CD8-positive, alpha-beta memory T cell (primary cell): Measurements from ENCODE around the gene DNAI2. TPM values are rescaled to one million over a fixed set of nuclear protein-coding genes. Genes with fewer than 3 reads are reported as not detected.

Experiments used
- CTCF ChIA-PET: fragments of 350-600 bp; sonication (Branson Sonifier 250); formaldehyde crosslinking; loops from one replicate; lab custom pipeline; 2021; ENCODE audit warnings: antibody characterized with exemption; lab: Charles Lee
- POLR2A ChIA-PET: fragments of 350-600 bp; sonication (Branson Sonifier 250); formaldehyde crosslinking; loops from one replicate; lab custom pipeline; 2021; ENCODE audit warnings: antibody characterized with exemption; lab: Charles Lee
- DNase-seq, 5 donors: peaks; one replicate each; pipeline versions ENCODE4 v3.0.0 to v3.0.0-alpha.2; 2020 to 2022; ENCODE audit warnings: mixed read lengths in 1 of 5
- H3K27ac ChIP-seq: one replicate; pipeline ENCODE4 v1.7.0; 2013; ENCODE audit warnings: low read depth, mild to moderate bottlenecking, low read length, moderate library complexity
- H3K27me3 ChIP-seq: 2 replicates; pipeline ENCODE4 v1.7.0; 2013; ENCODE audit warnings: low read length, mild to moderate bottlenecking; ENCODE audit not compliant: insufficient read depth, poor library complexity, severe bottlenecking
- H3K36me3 ChIP-seq: 2 replicates; pipeline ENCODE4 v1.7.0; 2013; ENCODE audit warnings: mild to moderate bottlenecking, low read length, moderate library complexity; ENCODE audit not compliant: insufficient read depth
- H3K4me1 ChIP-seq: 2 replicates; pipeline ENCODE4 v1.7.0; 2013; ENCODE audit warnings: mild to moderate bottlenecking, low read length, moderate library complexity; ENCODE audit not compliant: insufficient read depth
- H3K4me3 ChIP-seq: 2 replicates; pipeline ENCODE4 v1.7.0; 2013; ENCODE audit warnings: mild to moderate bottlenecking, low read length
- H3K9me3 ChIP-seq: 2 replicates; pipeline ENCODE4 v1.7.0; 2013; ENCODE audit warnings: mild to moderate bottlenecking, low read length
- H3K27ac Mint-ChIP-seq, 8 donors: one replicate each; pipeline ENCODE4 v1.8.0; 2020 to 2021; ENCODE audit warnings: mixed read lengths in 8 of 8, mild to moderate bottlenecking in 6 of 8, inconsistent platforms in 3 of 8, moderate library complexity in 3 of 8
- H3K27me3 Mint-ChIP-seq, 2 donors: one replicate each; pipeline ENCODE4 v1.8.0; 2020 to 2021; ENCODE audit warnings: mixed read lengths in 2 of 2, mild to moderate bottlenecking in 1 of 2, moderate library complexity in 1 of 2
- H3K36me3 Mint-ChIP-seq, 3 donors: one replicate each; pipeline ENCODE4 v1.8.0; 2020 to 2021; ENCODE audit warnings: mixed read lengths in 3 of 3, inconsistent platforms in 1 of 3, mild to moderate bottlenecking in 1 of 3
- H3K4me1 Mint-ChIP-seq, 3 donors: one replicate each; pipeline ENCODE4 v1.8.0; 2020 to 2021; ENCODE audit warnings: mixed read lengths in 3 of 3, inconsistent platforms in 1 of 3, mild to moderate bottlenecking in 1 of 3
- H3K4me3 Mint-ChIP-seq, 7 donors: one replicate each; pipeline ENCODE4 v1.8.0; 2020 to 2021; ENCODE audit warnings: mixed read lengths in 7 of 7, mild to moderate bottlenecking in 6 of 7, moderate library complexity in 4 of 7, inconsistent platforms in 2 of 7
- H3K9me3 Mint-ChIP-seq, 5 donors: one replicate each; pipeline ENCODE4 v1.8.0; 2020 to 2022; ENCODE audit warnings: mixed read lengths in 5 of 5, mild to moderate bottlenecking in 3 of 5, moderate library complexity in 2 of 5, inconsistent platforms in 1 of 5
- polyA plus RNA-seq: library from polyadenylated mRNA; unstranded; fragments of 300-500 nt; fragmentation: Illumina TruSeq; gene quantifications from one replicate; pipeline ENCODE4 v1.2.3, GENCODE V29; 2021
- total RNA-seq, 2 experiments: library from RNA; stranded (reverse); gene quantifications; one replicate each; pipeline ENCODE4 v1.2.3, GENCODE V29; 2021

The DNAI2 gene
- total and polyA plus RNA-seq, 3 experiments from 2014 or later = 0.35 to 0.60 (median 0.37) TPM

DNA sequence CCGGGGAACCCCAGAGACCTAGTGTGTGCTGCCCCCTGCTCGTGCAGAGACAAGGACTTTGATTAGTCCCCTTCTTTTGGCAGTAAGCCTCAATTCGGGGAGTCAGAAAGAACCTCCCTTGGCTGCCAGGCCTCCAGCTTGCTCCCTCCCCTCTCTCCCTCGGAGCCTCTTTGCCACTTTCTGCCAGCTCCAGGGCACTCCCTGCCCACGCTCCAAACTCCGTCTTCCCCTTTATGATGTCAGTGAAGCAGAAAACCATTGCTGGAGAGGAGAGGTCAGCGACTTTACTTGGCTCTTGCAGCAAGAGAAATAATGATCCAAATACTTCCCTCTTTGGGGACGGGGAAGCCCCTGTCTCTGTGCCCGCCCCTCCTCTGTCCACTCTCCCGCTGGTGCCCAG, 32.6 kb upstream of the DNAI2 start:
- H3K4me3 Mint-ChIP-seq = no peak overlapping the region
- H3K27ac ChIP-seq = no peak overlapping the region
- H3K27me3 ChIP-seq = no peaks in the 10 kb centered on the region
- H3K9me3 Mint-ChIP-seq = no peaks in the 10 kb centered on the region
- H3K36me3 Mint-ChIP-seq = peaks cover 0 to 48% (median 6%) of the 10 kb centered on the region in 3 donors
- no peaks in the 10 kb centered on the region for H3K36me3 ChIP-seq
- H3K4me1 Mint-ChIP-seq = peaks cover 0 to 1% (median 0%) of the 10 kb centered on the region in 3 donors
- H3K27me3 Mint-ChIP-seq = no peaks in the 10 kb centered on the region
- CTCF ChIA-PET = no interaction called here
- POLR2A ChIA-PET = no interaction called here
- H3K27ac Mint-ChIP-seq = peak overlapping the region in 1 of 8 donors; percentile 77
- DNase-seq = no peak
- no peak overlapping the region for H3K4me3 ChIP-seq
- no peaks in the 10 kb centered on the region for H3K9me3 ChIP-seq
- H3K4me1 ChIP-seq = no peaks in the 10 kb centered on the region

DNA sequence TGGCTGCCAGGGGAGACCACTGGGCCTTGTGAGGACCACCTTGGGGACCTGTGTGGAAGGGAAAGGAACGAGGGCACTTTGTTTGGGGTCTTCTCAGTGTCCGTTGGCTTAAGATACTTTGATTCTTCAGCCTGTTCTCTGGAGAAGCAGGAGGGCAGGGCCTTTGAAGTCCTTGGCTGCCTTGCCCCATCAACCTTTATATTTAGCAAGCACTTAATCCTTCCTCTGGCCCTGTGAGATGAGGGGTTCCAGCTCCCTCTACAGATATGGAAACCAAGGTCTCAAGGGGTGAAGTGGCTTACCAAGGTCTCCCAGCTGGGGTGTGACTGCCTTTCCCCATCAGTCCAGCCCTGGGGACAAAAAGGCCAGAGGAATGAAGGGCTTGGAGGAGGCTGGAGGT, 32.2 kb upstream of the DNAI2 start:
- CTCF ChIA-PET = interaction anchor here (1.0 to 1.6 kb wide), 2 partner anchors 39 to 126 kb away, joined by 3 read pairs; no protein-coding TSS in a partner anchor
- Mint-ChIP-seq H3K27ac (no peak overlapping the region), H3K9me3 (no peaks in the 10 kb centered on the region), H3K36me3 (peaks cover 0 to 49% (median 7%) of the 10 kb centered on the region in 3 donors), H3K4me1 (peaks cover 0 to 3% (median 0%) of the 10 kb centered on the region in 3 donors), H3K27me3 (no peaks in the 10 kb centered on the region), H3K4me3 (no peak overlapping the region)
- no peaks in the 10 kb centered on the region for H3K36me3 ChIP-seq
- H3K9me3 ChIP-seq = no peaks in the 10 kb centered on the region
- DNase-seq = no peak
- no peaks in the 10 kb centered on the region for H3K27me3 ChIP-seq
- no peaks in the 10 kb centered on the region for H3K4me1 ChIP-seq
- no peak overlapping the region for H3K27ac ChIP-seq
- POLR2A ChIA-PET = no interaction called here
- no peak overlapping the region for H3K4me3 ChIP-seq

DNA sequence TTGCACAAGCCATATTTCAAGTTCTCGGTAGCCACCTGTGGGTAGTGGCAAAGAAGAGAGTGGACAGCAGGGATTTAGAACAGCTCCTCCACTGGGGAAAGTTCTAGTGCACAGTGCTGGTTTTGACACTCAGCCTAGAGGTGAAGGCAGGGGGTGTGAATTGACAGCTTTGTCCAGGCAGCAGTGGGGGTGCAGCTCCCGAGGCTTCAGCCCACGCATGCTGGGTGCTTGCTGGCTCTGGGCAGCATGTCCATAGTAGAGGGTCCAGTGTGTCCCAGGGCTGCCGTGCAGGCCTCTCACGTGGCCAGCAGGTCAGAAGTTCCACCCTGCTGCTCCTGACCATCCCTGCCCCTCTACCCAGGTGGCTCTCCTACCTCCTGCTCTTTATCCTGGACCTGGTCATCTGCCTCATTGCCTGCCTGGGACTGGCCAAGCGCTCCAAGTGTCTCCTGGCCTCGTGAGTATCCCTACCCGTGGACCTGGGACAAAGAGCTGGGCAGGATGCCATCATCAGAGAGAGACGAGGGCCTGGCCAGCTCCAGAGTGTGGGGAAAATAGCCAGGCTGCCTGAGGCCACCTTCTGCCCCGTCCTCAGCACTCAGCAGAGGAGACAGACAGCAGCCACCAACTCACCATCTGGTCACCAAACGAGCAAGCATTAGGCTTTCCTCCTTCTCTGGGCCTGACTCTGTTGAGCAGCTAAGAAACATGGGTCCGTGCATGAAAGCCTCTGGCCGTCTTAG, 30.9 kb upstream of the DNAI2 start:
- H3K4me3 Mint-ChIP-seq = no peak overlapping the region
- H3K4me1 Mint-ChIP-seq = peaks cover 0 to 3% (median 0%) of the 10 kb centered on the region in 3 donors
- no peak for DNase-seq
- H3K27me3 Mint-ChIP-seq = no peaks in the 10 kb centered on the region
- Histone ChIP-seq H3K36me3 (no peaks in the 10 kb centered on the region), H3K4me3 (no peak overlapping the region), H3K9me3 (no peaks in the 10 kb centered on the region), H3K4me1 (no peaks in the 10 kb centered on the region), H3K27ac (no peak overlapping the region), H3K27me3 (no peaks in the 10 kb centered on the region)
- H3K27ac Mint-ChIP-seq = no peak overlapping the region
- H3K36me3 Mint-ChIP-seq = peaks cover 0 to 39% (median 7%) of the 10 kb centered on the region in 3 donors
- CTCF ChIA-PET = interaction anchor here (1.0 to 1.6 kb wide), 2 partner anchors 40 to 125 kb away, joined by 3 read pairs; no protein-coding TSS in a partner anchor
- no peaks in the 10 kb centered on the region for H3K9me3 Mint-ChIP-seq
- POLR2A ChIA-PET = no interaction called here

DNA sequence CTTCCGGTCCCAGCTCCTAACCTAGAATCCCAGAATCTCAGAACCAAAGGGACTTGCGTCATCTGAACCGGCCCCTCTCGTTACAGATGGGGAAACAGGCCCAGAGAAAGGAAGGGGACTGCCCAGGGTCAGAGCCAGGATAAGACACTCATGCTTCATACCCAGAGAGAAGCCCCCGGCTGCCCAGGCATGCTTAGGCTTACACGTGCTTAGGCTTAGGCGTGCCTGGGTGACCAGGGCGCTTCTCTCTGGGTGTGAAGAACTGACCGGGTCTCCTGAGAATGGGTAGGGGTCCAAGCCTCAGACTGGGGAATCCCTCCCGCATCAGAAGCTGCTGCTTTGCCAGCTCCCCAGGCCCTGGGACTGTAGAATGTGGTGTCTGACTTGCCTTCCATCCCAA, 29.9 kb upstream of the DNAI2 start:
- no peaks in the 10 kb centered on the region for H3K4me1 ChIP-seq
- Mint-ChIP-seq H3K36me3 (peaks cover 0 to 34% (median 9%) of the 10 kb centered on the region in 3 donors), H3K27me3 (no peaks in the 10 kb centered on the region), H3K4me1 (peaks cover 0 to 13% (median 4%) of the 10 kb centered on the region in 3 donors), H3K4me3 (no peak overlapping the region), H3K27ac (peak overlapping the region in 1 of 8 donors; percentile 47), H3K9me3 (no peaks in the 10 kb centered on the region)
- no peaks in the 10 kb centered on the region for H3K36me3 ChIP-seq
- no peak overlapping the region for H3K4me3 ChIP-seq
- H3K27ac ChIP-seq = no peak overlapping the region
- DNase-seq = no peak
- POLR2A ChIA-PET = no interaction called here
- H3K9me3 ChIP-seq = no peaks in the 10 kb centered on the region
- CTCF ChIA-PET = no interaction called here
- no peaks in the 10 kb centered on the region for H3K27me3 ChIP-seq

DNA sequence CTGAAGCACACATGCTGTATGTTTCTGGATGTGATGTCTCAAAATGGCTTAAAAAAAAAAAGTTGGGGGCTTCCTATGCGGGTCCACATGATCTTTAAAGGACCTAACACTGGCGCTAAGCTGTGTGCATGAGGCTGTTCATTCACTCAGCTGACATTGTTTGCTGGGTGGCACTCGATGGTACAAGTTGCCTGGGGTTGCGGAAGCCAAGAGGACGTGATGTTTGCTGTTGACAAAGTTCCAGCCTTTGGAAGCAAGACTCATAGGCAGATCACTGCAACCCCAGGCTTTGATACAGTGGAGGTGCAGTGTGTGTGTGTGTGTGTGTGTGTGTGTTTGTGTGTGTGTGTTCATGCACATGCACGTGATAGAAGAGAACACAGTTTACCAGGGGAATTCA, 29.5 kb upstream of the DNAI2 start:
- H3K4me1 Mint-ChIP-seq = peaks cover 3 to 17% (median 4%) of the 10 kb centered on the region in 3 donors
- DNase-seq = no peak
- no peaks in the 10 kb centered on the region for H3K36me3 ChIP-seq
- POLR2A ChIA-PET = no interaction called here
- CTCF ChIA-PET = no interaction called here
- H3K27ac Mint-ChIP-seq = no peak overlapping the region
- H3K27me3 Mint-ChIP-seq = no peaks in the 10 kb centered on the region
- H3K36me3 Mint-ChIP-seq = peaks cover 0 to 32% (median 7%) of the 10 kb centered on the region in 3 donors
- no peaks in the 10 kb centered on the region for H3K4me1 ChIP-seq
- no peak overlapping the region for H3K4me3 Mint-ChIP-seq
- no peak overlapping the region for H3K27ac ChIP-seq
- no peak overlapping the region for H3K4me3 ChIP-seq
- no peaks in the 10 kb centered on the region for H3K9me3 ChIP-seq
- no peaks in the 10 kb centered on the region for H3K27me3 ChIP-seq
- H3K9me3 Mint-ChIP-seq = no peaks in the 10 kb centered on the region

DNA sequence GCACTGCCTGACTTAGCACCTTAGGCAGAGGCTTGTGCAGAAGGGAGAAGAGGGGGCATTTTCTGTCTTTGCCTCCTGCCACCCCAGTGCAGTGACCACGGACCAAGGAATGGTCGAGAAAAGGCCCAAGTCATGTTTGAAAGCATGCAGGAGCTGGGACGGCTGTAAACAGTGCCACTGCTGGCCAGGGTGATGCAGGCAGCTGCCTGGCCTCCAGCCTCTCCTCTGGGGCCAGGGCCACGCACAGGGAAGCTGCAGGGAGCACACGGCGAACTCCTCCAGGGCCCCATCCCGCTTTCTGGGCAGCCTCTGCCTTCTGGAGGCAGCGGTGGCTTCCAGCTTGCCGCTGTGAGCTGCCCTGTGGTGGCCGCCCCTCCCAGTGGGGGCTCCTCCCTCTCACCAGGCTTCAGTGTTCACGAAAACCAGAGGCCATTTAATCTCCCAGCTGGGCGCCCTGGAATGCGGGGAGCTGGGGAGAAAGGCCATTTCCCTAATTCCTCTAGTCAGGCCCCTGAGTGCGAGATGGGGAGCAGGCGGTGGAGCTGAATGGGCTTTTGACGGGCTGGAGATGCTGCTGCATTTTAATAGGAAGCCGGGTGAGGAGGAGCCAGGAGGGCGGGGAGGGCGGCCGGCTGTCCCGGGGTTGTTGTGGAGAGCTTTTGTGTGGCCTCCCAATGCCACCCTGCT, 28.7 kb upstream of the DNAI2 start:
- CTCF ChIA-PET = interaction anchor here (1.2 kb wide), 1 partner anchor 13 kb away, joined by 3 read pairs; no protein-coding TSS in a partner anchor
- no peaks in the 10 kb centered on the region for H3K27me3 Mint-ChIP-seq
- POLR2A ChIA-PET = no interaction called here

DNA sequence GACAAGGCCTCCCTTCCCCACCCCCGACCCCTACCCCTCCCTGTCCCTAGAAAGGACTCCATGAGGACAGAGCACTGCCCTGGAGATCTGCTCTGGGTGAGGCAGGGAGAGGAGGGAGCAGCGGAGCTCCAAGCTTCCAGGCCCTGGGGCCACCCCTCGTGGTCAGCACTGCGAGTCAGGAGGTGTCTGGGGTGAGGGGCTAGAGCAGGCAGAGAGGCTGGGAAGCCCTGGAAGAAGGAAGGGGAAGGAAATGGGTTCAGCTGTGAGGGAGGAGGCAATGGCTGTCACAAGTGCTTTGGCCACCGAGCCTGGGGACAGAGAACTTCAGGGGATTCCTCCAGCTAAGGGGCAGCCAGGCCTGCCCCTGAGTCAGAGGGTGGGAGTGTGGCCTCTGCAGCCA, 28.2 kb upstream of the DNAI2 start:
- no peak for DNase-seq
- ChIA-PET CTCF (interaction anchor here (1.2 kb wide), 1 partner anchor 13 kb away, joined by 3 read pairs; no protein-coding TSS in a partner anchor), POLR2A (no interaction called here)
- H3K27ac ChIP-seq = no peak overlapping the region
- H3K4me1 ChIP-seq = no peaks in the 10 kb centered on the region
- H3K4me3 ChIP-seq = no peak overlapping the region
- no peaks in the 10 kb centered on the region for H3K27me3 Mint-ChIP-seq
- no peaks in the 10 kb centered on the region for H3K36me3 ChIP-seq
- H3K27me3 ChIP-seq = no peaks in the 10 kb centered on the region
- peaks cover 3 to 18% (median 4%) of the 10 kb centered on the region in 3 donors for H3K4me1 Mint-ChIP-seq
- H3K36me3 Mint-ChIP-seq = peaks cover 0 to 27% (median 4%) of the 10 kb centered on the region in 3 donors
- H3K4me3 Mint-ChIP-seq = no peak overlapping the region
- H3K27ac Mint-ChIP-seq = peak overlapping the region in 2 of 8 donors; percentile 22 to 66
- H3K9me3 ChIP-seq = no peaks in the 10 kb centered on the region
- H3K9me3 Mint-ChIP-seq = no peaks in the 10 kb centered on the region

More for the DNA sequence above, 28.7 kb upstream of the DNAI2 start:
- DNase-seq = no peak
- Mint-ChIP-seq H3K9me3 (no peaks in the 10 kb centered on the region), H3K36me3 (peaks cover 0 to 28% (median 3%) of the 10 kb centered on the region in 3 donors), H3K27ac (peak overlapping the region in 2 of 8 donors; percentile 22 to 72), H3K4me3 (no peak overlapping the region), H3K4me1 (peaks cover 3 to 18% (median 4%) of the 10 kb centered on the region in 3 donors)
- Histone ChIP-seq H3K4me3 (no peak overlapping the region), H3K27me3 (no peaks in the 10 kb centered on the region), H3K4me1 (no peaks in the 10 kb centered on the region), H3K9me3 (no peaks in the 10 kb centered on the region), H3K36me3 (no peaks in the 10 kb centered on the region), H3K27ac (no peak overlapping the region)
